ENCODE results near the gene KCNS1. TPM values are rescaled to one million over a fixed set of nuclear protein-coding genes. Genes with fewer than 3 reads are reported as not detected.

KCNS1 gene
- total RNA-seq, 6 experiments from 2014 or later, result 0.46 to 0.95 (median 0.73) TPM

- H3K27ac Mint-ChIP-seq, result no peak overlapping the region
- no peaks in the 10 kb centered on the region for H3K36me3 Mint-ChIP-seq (ENCODE audit: low read depth)
- H3K4me1 Mint-ChIP-seq (ENCODE audit: low read depth), result no peaks in the 10 kb centered on the region
- no peaks in the 10 kb centered on the region for H3K9me3 Mint-ChIP-seq
- H3K27me3 Mint-ChIP-seq (ENCODE audit: insufficient read depth), result peaks cover 24% of the 10 kb centered on the region
- H3K4me3 Mint-ChIP-seq, result no peak overlapping the region
- DNase-seq, result no peak
- no peak for TF ChIP-seq CTCF (IDR thresholded peaks at IDR 0.05)
These were observed 12.9 kb upstream of the KCNS1 start for GRCh38 chr20:45113865-45114264.

- DNase-seq, result no peak
- Mint-ChIP-seq H3K27ac (no peak overlapping the region), H3K27me3 (ENCODE audit: insufficient read depth) (peaks cover 22% of the 10 kb centered on the region), H3K4me3 (no peak overlapping the region), H3K9me3 (no peaks in the 10 kb centered on the region), H3K4me1 (ENCODE audit: low read depth) (no peaks in the 10 kb centered on the region), H3K36me3 (ENCODE audit: low read depth) (no peaks in the 10 kb centered on the region)
- no peak for TF ChIP-seq CTCF (IDR thresholded peaks at IDR 0.05)
These were observed 11.8 kb upstream of the KCNS1 start for GRCh38 chr20:45112754-45113153.

GRCh38 chr20:45111799-45112471 lies 11.0 kb upstream of the KCNS1 start:
- no peaks in the 10 kb centered on the region for H3K36me3 Mint-ChIP-seq (ENCODE audit: low read depth)
- no peak for DNase-seq
- H3K27me3 Mint-ChIP-seq (ENCODE audit: insufficient read depth), result peaks cover 18% of the 10 kb centered on the region
- no peak overlapping the region for H3K4me3 Mint-ChIP-seq
- no peak overlapping the region for H3K27ac Mint-ChIP-seq
- H3K4me1 Mint-ChIP-seq (ENCODE audit: low read depth), result peaks cover 2% of the 10 kb centered on the region; the same call in 1 of the 2 replicates
- TF ChIP-seq CTCF (IDR thresholded peaks at IDR 0.05), result peak; percentile 83
- H3K9me3 Mint-ChIP-seq, result no peaks in the 10 kb centered on the region

- no peak for TF ChIP-seq CTCF (IDR thresholded peaks at IDR 0.05)
- no peak overlapping the region for H3K4me3 Mint-ChIP-seq
- H3K27ac Mint-ChIP-seq, result no peak overlapping the region
- H3K4me1 Mint-ChIP-seq (ENCODE audit: low read depth), result peaks cover 6% of the 10 kb centered on the region; the same call in 1 of the 2 replicates
- no peaks in the 10 kb centered on the region for H3K9me3 Mint-ChIP-seq
- H3K36me3 Mint-ChIP-seq (ENCODE audit: low read depth), result no peaks in the 10 kb centered on the region
- no peak for DNase-seq
- peaks cover 16% of the 10 kb centered on the region for H3K27me3 Mint-ChIP-seq (ENCODE audit: insufficient read depth)
These were observed 10.4 kb upstream of the KCNS1 start for GRCh38 chr20:45111285-45111684.

- peaks cover 12% of the 10 kb centered on the region for H3K27me3 Mint-ChIP-seq (ENCODE audit: insufficient read depth)
- TF ChIP-seq CTCF (IDR thresholded peaks at IDR 0.05), result no peak
- no peaks in the 10 kb centered on the region for H3K9me3 Mint-ChIP-seq
- H3K27ac Mint-ChIP-seq, result no peak overlapping the region
- H3K4me1 Mint-ChIP-seq (ENCODE audit: low read depth), result peaks cover 7% of the 10 kb centered on the region
- no peak overlapping the region for H3K4me3 Mint-ChIP-seq
- H3K36me3 Mint-ChIP-seq (ENCODE audit: low read depth), result no peaks in the 10 kb centered on the region
- DNase-seq, result no peak
These were observed 9.4 kb upstream of the KCNS1 start for GRCh38 chr20:45110301-45110700.

All from HFFc6 (cell line).